HepG2 (cell line): ENCODE results near the gene USP1. TPM values are rescaled to one million over a fixed set of nuclear protein-coding genes. Genes with fewer than 3 reads are reported as not detected.

Experiments used
- ADNP ChIP-seq: sonication (generic); formaldehyde crosslinking; IDR thresholded peaks from 2 replicates; pipeline ENCODE4 v1.4.0; 2020; ENCODE audit warnings: missing genetic modification reagents
- AHR ChIP-seq: IDR thresholded peaks from 2 replicates; pipeline ENCODE4 v1.6.1; 2018; ENCODE audit warnings: missing genetic modification reagents, missing compliant biosample characterization
- CREM ChIP-seq, 2 experiments: sonication (generic) in 1 of 2; formaldehyde crosslinking in 1 of 2; IDR thresholded peaks; 2 replicates each; pipeline versions ENCODE4 v1.4.0 to v1.6.1; 2016 to 2020; ENCODE audit warnings: antibody characterized with exemption in 1 of 2, mild to moderate bottlenecking in 1 of 2, missing genetic modification reagents in 1 of 2
- E2F5 ChIP-seq: sonication (generic); formaldehyde crosslinking; conservative IDR thresholded peaks from 2 replicates; pipeline ENCODE4 v1.4.0; 2020; ENCODE audit warnings: missing genetic modification reagents
- FOXM1 ChIP-seq: sonication (generic); formaldehyde crosslinking; IDR thresholded peaks from 2 replicates; pipeline ENCODE4 v1.5.0; 2020; ENCODE audit warnings: missing genetic modification reagents
- GTF2F1 ChIP-seq: fragments of 150-350 bp; IDR thresholded peaks from 2 replicates; pipeline ENCODE4 v1.6.1; 2014; ENCODE audit warnings: low read length
- HNF1A ChIP-seq, 2 experiments: sonication (generic) in 1 of 2; formaldehyde crosslinking in 1 of 2; IDR thresholded peaks; 2 replicates each; pipeline versions ENCODE4 v1.4.0 to v1.6.1; 2016 to 2020; ENCODE audit warnings: borderline replicate concordance in 1 of 2, low read depth in 1 of 2, mild to moderate bottlenecking in 1 of 2, missing genetic modification reagents in 1 of 2
- HNRNPK ChIP-seq: fragments of 200-400 bp; formaldehyde crosslinking; IDR thresholded peaks from 2 replicates; pipeline ENCODE4 v1.6.1; 2018; ENCODE audit warnings: low read length, low read depth, moderate library complexity, mild to moderate bottlenecking; ENCODE audit not compliant: poor library complexity, severe bottlenecking
- JUN ChIP-seq: sonication (generic); formaldehyde crosslinking; IDR thresholded peaks from 2 replicates; pipeline ENCODE4 v1.4.0; 2020; ENCODE audit warnings: mild to moderate bottlenecking, missing genetic modification reagents
- PLRG1 ChIP-seq: fragments of 450-650 bp; conservative IDR thresholded peaks from 2 replicates; pipeline ENCODE4 v1.6.1; 2016
- RFXAP ChIP-seq: sonication (generic); formaldehyde crosslinking; IDR thresholded peaks from 2 replicates; pipeline ENCODE4 v1.4.0; 2020; ENCODE audit warnings: missing genetic modification reagents, borderline replicate concordance
- SPEN ChIP-seq: sonication (generic); formaldehyde crosslinking; IDR thresholded peaks from 2 replicates; pipeline ENCODE4 v1.5.1; 2020; ENCODE audit warnings: low read depth, mild to moderate bottlenecking, missing genetic modification reagents
- ZBTB37 ChIP-seq: sonication (generic); formaldehyde crosslinking; IDR thresholded peaks from 2 replicates; pipeline ENCODE4 v1.4.0; 2020; ENCODE audit warnings: mild to moderate bottlenecking, missing genetic modification reagents
- ZBTB42 ChIP-seq: sonication (generic); formaldehyde crosslinking; IDR thresholded peaks from 2 replicates; pipeline ENCODE4 v1.5.0; 2020; ENCODE audit warnings: mild to moderate bottlenecking, missing genetic modification reagents
- ZNF225 ChIP-seq: sonication (generic); formaldehyde crosslinking; IDR thresholded peaks from 2 replicates; pipeline ENCODE4 v1.4.0; 2020; ENCODE audit warnings: mild to moderate bottlenecking, missing genetic modification reagents
- ZNF253 ChIP-seq: sonication (generic); formaldehyde crosslinking; IDR thresholded peaks from 2 replicates; pipeline ENCODE4 v1.8.0; 2022; ENCODE audit warnings: mild to moderate bottlenecking, missing genetic modification reagents, borderline replicate concordance
- ZNF34 ChIP-seq: sonication (generic); formaldehyde crosslinking; IDR thresholded peaks from 2 replicates; pipeline ENCODE4 v1.4.0; 2020; ENCODE audit warnings: mild to moderate bottlenecking, missing genetic modification reagents, borderline replicate concordance
- ZNF777 ChIP-seq: sonication (generic); formaldehyde crosslinking; IDR thresholded peaks from 2 replicates; pipeline ENCODE4 v1.4.0; 2020; ENCODE audit warnings: missing genetic modification reagents
- ZNF780A ChIP-seq: sonication (generic); formaldehyde crosslinking; IDR thresholded peaks from 2 replicates; pipeline ENCODE4 v1.8.0; 2022; ENCODE audit warnings: mild to moderate bottlenecking, missing genetic modification reagents, moderate library complexity
- ZSCAN29 ChIP-seq: sonication (generic); formaldehyde crosslinking; conservative IDR thresholded peaks from 2 replicates; pipeline ENCODE4 v1.4.0; 2020; ENCODE audit warnings: mild to moderate bottlenecking, missing genetic modification reagents
- ZSCAN9 ChIP-seq: IDR thresholded peaks from 2 replicates; pipeline ENCODE4 v1.6.1; 2016; ENCODE audit warnings: borderline replicate concordance
- polyA plus RNA-seq, 8 experiments: library from polyadenylated mRNA; depleted of rRNA in 3 of 8; stranded (reverse) in 7 of 8; unstranded in 1 of 8; fragments of >200 nt; fragmentation: Illumina TruSeq in 4 of 8; extraction: Trizol in 4 of 8; gene quantifications; 2 replicates each; pipeline versions ENCODE4 v1.2.1 to v1.2.3, GENCODE V29; 2011 to 2016; ENCODE audit warnings: low read depth in 4 of 8, missing spikeins in 1 of 8, mixed read lengths in 1 of 8; ENCODE audit not compliant: insufficient read depth in 1 of 8
- total RNA-seq, 5 experiments: library from RNA; depleted of rRNA; stranded (reverse); fragments of >200 nt; fragmentation: Illumina TruSeq; extraction: Trizol; gene quantifications; 2 replicates each; pipeline ENCODE4 v1.2.3, GENCODE V29; 2016; ENCODE audit warnings: low read depth in 1 of 5

USP1 gene
- total and polyA plus RNA-seq, 2 of the 13 experiments (the other 11 are each of a cell fraction or from before 2014, with no cell fraction given) = 9.0 to 64.6 TPM

- TF ChIP-seq ADNP (CRISPR knock-in tag) (no peak), E2F5 (CRISPR knock-in tag) (no peak), GTF2F1 (no peak), FOXM1 (CRISPR knock-in tag) (peak; percentile 46; the same call in 1 of the 2 replicates), ZNF780A (CRISPR knock-in tag) (no peak), ZBTB42 (CRISPR knock-in tag) (no peak), ZSCAN9 (CRISPR knock-in tag) (no peak), RFXAP (CRISPR knock-in tag) (no peak), HNF1A (IDR thresholded peaks at IDR 0.05; ENCODE audit: low read depth) (no peak), HNF1A (CRISPR knock-in tag; IDR thresholded peaks at IDR 0.05; ENCODE audit: borderline replicate concordance) (peak; percentile 48; the same call in 1 of the 2 replicates), HNRNPK (no peak), JUN (CRISPR knock-in tag) (peak; percentile 42; the same call in 1 of the 2 replicates), SPEN (CRISPR knock-in tag) (peak; percentile 64; the same call in 1 of the 2 replicates), PLRG1 (no peak), ZNF225 (CRISPR knock-in tag) (peak; percentile 35; the same call in 1 of the 2 replicates), ZNF34 (CRISPR knock-in tag) (peak; percentile 79; the same call in 1 of the 2 replicates), ZSCAN29 (CRISPR knock-in tag) (peak; percentile 83; the same call in 1 of the 2 replicates), AHR (CRISPR knock-in tag) (0 out of 2 replicates have a peak, but pooled peaks have one; percentile 70), ZNF253 (CRISPR knock-in tag) (no peak), CREM (IDR thresholded peaks at IDR 0.05) (peak; percentile 50), CREM (CRISPR knock-in tag; IDR thresholded peaks at IDR 0.05) (no peak), ZNF777 (CRISPR knock-in tag) (peak; percentile 94), ZBTB37 (CRISPR knock-in tag) (no peak)
These were observed at the start of gene USP1 (continued) for GRCh38 chr1:62436466-62437272.
